Measurements from ENCODE around the gene GLIS2.

Gene GLIS2

DNA sequence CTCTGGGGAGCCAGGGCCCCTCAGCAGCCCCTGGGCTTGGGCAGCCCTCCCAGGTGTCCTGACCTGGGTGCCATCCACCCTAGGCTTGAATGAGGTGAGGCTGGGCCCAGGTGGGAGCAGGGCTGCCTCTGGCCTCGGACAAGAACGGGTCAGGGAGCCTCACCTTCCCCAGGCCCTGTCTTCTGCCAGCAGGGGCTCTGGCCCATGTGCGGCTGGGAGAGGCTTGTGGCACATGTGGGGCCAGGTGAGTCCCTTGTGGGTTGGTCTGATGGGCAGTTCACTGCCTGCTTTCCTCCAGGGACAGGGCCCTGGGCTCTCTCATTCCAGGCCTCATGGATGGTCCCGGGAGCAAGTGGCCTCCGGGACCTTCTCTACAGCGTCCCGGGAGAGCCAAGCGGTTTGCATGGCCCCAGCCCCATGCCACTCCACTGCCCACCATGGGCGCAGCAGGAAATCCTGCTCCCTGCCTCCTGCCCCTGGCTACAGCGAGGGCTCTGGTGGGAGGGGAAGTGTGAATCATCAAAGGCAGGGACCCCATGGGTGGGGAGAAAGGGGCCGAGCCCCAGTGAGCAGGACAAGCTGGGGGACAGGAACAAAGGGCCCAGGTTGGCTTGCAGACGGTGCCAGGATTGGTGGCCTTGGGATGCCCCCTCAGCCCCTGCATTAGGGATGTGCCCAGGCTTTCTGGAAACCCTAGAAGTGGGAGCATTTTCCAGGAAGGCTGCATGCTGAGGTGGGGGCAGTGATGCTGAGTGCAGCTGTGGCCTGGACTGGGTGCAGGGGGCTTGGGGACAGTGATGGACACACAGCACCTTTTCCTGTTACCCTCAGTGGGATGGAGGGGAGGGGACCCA lies 68.0 kb downstream of the GLIS2 start:
- no peak overlapping the region for H3K4me2 ChIP-seq (ENCODE audit: low read length)
- no peak overlapping the region for H3K4ac ChIP-seq (ENCODE audit: low read depth, low read length)
- no peak overlapping the region for H4K5ac ChIP-seq (ENCODE audit: low read length)
- no peak overlapping the region for H3K23ac ChIP-seq (ENCODE audit: low read length)
- no peak overlapping the region for H4K8ac ChIP-seq (ENCODE audit: low read depth, low read length)
- no peak overlapping the region for H2BK5ac ChIP-seq (ENCODE audit: low read length)
- H2BK120ac ChIP-seq (ENCODE audit: low read depth, low read length) = no peak overlapping the region
- no peak for DNase-seq
- no peak overlapping the region for H2BK15ac ChIP-seq (replicated peaks; ENCODE audit: low read depth)
- no peaks in the 10 kb centered on the region for H3K36me3 ChIP-seq (ENCODE audit: control insufficient read depth, insufficient read depth, low read length)
- H3K79me1 ChIP-seq (ENCODE audit: low read length) = no peaks in the 10 kb centered on the region
- H3K27ac ChIP-seq (ENCODE audit: low read depth, low read length) = no peak overlapping the region
- H2AK5ac ChIP-seq (ENCODE audit: low read length) = no peak overlapping the region
- H3K4me1 ChIP-seq (ENCODE audit: control insufficient read depth, low read depth, low read length) = peaks cover 4% of the 10 kb centered on the region
- no peak overlapping the region for H3K9ac ChIP-seq (ENCODE audit: low read length)
- H3K56ac ChIP-seq (ENCODE audit: low read length) = no peak overlapping the region
- H3K18ac ChIP-seq (ENCODE audit: low read length) = no peak overlapping the region
- no peak overlapping the region for H3K4me3 ChIP-seq (ENCODE audit: low read length)
- no peaks in the 10 kb centered on the region for H3K27me3 ChIP-seq (ENCODE audit: insufficient read depth, low read length, poor library complexity)
- WGBS (ENCODE audit: extremely low coverage, insufficient coverage, low lambda C conversion rate) = no CpG with 5 or more reads among the region's 12 CpGs
- no peaks in the 10 kb centered on the region for H3K79me2 ChIP-seq (ENCODE audit: control insufficient read depth, insufficient read depth, low read length)

DNA sequence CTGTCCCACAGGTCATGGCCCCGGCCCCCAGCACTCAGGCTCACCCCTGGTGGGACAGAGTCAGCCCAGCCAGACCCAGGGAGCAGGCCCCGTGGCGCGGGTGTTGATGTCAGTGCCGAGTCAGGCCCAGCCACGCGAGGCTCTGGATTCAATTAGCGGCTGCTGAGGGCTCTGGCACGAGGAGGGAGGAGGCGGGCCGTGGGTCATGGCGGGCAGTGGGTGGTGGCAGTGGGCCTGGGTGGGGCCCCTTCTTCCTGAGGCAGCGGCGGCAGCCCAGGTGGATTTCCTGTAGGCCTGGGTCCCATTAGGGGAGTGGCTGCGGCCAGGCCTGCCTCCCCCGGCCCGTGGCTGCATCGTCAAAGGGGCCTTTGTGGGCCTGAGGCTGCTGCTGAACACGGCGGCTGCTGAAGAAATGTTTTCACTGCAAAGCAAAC lies 68.7 kb downstream of the GLIS2 start:
- H2AK5ac ChIP-seq (ENCODE audit: low read length) = no peak overlapping the region
- H3K18ac ChIP-seq (ENCODE audit: low read length) = no peak overlapping the region
- no peak overlapping the region for H2BK5ac ChIP-seq (ENCODE audit: low read length)
- no CpG with 5 or more reads among the region's 20 CpGs for WGBS (ENCODE audit: extremely low coverage, insufficient coverage, low lambda C conversion rate)
- no peaks in the 10 kb centered on the region for H3K27me3 ChIP-seq (ENCODE audit: insufficient read depth, low read length, poor library complexity)
- no peak overlapping the region for H3K27ac ChIP-seq (ENCODE audit: low read depth, low read length)
- no peak overlapping the region for H2BK120ac ChIP-seq (ENCODE audit: low read depth, low read length)
- no peak overlapping the region for H3K23ac ChIP-seq (ENCODE audit: low read length)
- H4K5ac ChIP-seq (ENCODE audit: low read length) = no peak overlapping the region
- no peaks in the 10 kb centered on the region for H3K79me2 ChIP-seq (ENCODE audit: control insufficient read depth, insufficient read depth, low read length)
- H3K9ac ChIP-seq (ENCODE audit: low read length) = no peak overlapping the region
- H3K4me2 ChIP-seq (ENCODE audit: low read length) = no peak overlapping the region
- no peak overlapping the region for H4K8ac ChIP-seq (ENCODE audit: low read depth, low read length)
- H3K4me3 ChIP-seq (ENCODE audit: low read length) = no peak overlapping the region
- H3K79me1 ChIP-seq (ENCODE audit: low read length) = no peaks in the 10 kb centered on the region
- no peak overlapping the region for H3K56ac ChIP-seq (ENCODE audit: low read length)
- H3K4me1 ChIP-seq (ENCODE audit: control insufficient read depth, low read depth, low read length) = peaks cover 6% of the 10 kb centered on the region
- H3K4ac ChIP-seq (ENCODE audit: low read depth, low read length) = no peak overlapping the region
- no peak overlapping the region for H2BK15ac ChIP-seq (replicated peaks; ENCODE audit: low read depth)
- DNase-seq = no peak
- H3K36me3 ChIP-seq (ENCODE audit: control insufficient read depth, insufficient read depth, low read length) = no peaks in the 10 kb centered on the region

GRCh38 chr16:4385066-4385788 lies 69.4 kb downstream of the GLIS2 start:
- no CpG with 5 or more reads among the region's 20 CpGs for WGBS (ENCODE audit: extremely low coverage, insufficient coverage, low lambda C conversion rate)
- peaks cover 6% of the 10 kb centered on the region for H3K4me1 ChIP-seq (ENCODE audit: control insufficient read depth, low read depth, low read length)

GRCh38 chr16:4385789-4386450 lies 70.1 kb downstream of the GLIS2 start:
- Histone ChIP-seq H4K5ac (ENCODE audit: low read length) (no peak overlapping the region), H3K4me3 (ENCODE audit: low read length) (no peak overlapping the region), H3K79me1 (ENCODE audit: low read length) (no peaks in the 10 kb centered on the region), H3K4me2 (ENCODE audit: low read length) (no peak overlapping the region), H3K56ac (ENCODE audit: low read length) (no peak overlapping the region), H3K18ac (ENCODE audit: low read length) (no peak overlapping the region), H2BK120ac (ENCODE audit: low read depth, low read length) (no peak overlapping the region), H3K4me1 (ENCODE audit: control insufficient read depth, low read depth, low read length) (peaks cover 6% of the 10 kb centered on the region), H3K27ac (ENCODE audit: low read depth, low read length) (no peak overlapping the region), H3K27me3 (ENCODE audit: insufficient read depth, low read length, poor library complexity) (no peaks in the 10 kb centered on the region), H2AK5ac (ENCODE audit: low read length) (no peak overlapping the region), H3K79me2 (ENCODE audit: control insufficient read depth, insufficient read depth, low read length) (no peaks in the 10 kb centered on the region), H3K36me3 (ENCODE audit: control insufficient read depth, insufficient read depth, low read length) (no peaks in the 10 kb centered on the region), H3K23ac (ENCODE audit: low read length) (no peak overlapping the region), H4K8ac (ENCODE audit: low read depth, low read length) (no peak overlapping the region), H3K4ac (ENCODE audit: low read depth, low read length) (no peak overlapping the region), H3K9ac (ENCODE audit: low read length) (no peak overlapping the region), H2BK5ac (ENCODE audit: low read length) (no peak overlapping the region), H2BK15ac (replicated peaks; ENCODE audit: low read depth) (no peak overlapping the region)
- DNase-seq = no peak
- no CpG with 5 or more reads among the region's 11 CpGs for WGBS (ENCODE audit: extremely low coverage, insufficient coverage, low lambda C conversion rate)

More at GRCh38 chr16:4385066-4385788, 69.4 kb downstream of the GLIS2 start:
- Histone ChIP-seq H3K27ac (ENCODE audit: low read depth, low read length) (no peak overlapping the region), H3K56ac (ENCODE audit: low read length) (no peak overlapping the region), H3K23ac (ENCODE audit: low read length) (no peak overlapping the region), H3K36me3 (ENCODE audit: control insufficient read depth, insufficient read depth, low read length) (no peaks in the 10 kb centered on the region), H3K4ac (ENCODE audit: low read depth, low read length) (no peak overlapping the region), H2BK5ac (ENCODE audit: low read length) (no peak overlapping the region), H3K79me2 (ENCODE audit: control insufficient read depth, insufficient read depth, low read length) (no peaks in the 10 kb centered on the region), H4K8ac (ENCODE audit: low read depth, low read length) (no peak overlapping the region), H3K18ac (ENCODE audit: low read length) (no peak overlapping the region), H4K5ac (ENCODE audit: low read length) (no peak overlapping the region), H2BK15ac (replicated peaks; ENCODE audit: low read depth) (no peak overlapping the region), H3K4me3 (ENCODE audit: low read length) (no peak overlapping the region), H3K4me2 (ENCODE audit: low read length) (no peak overlapping the region), H3K27me3 (ENCODE audit: insufficient read depth, low read length, poor library complexity) (no peaks in the 10 kb centered on the region), H3K9ac (ENCODE audit: low read length) (no peak overlapping the region), H3K79me1 (ENCODE audit: low read length) (no peaks in the 10 kb centered on the region), H2BK120ac (ENCODE audit: low read depth, low read length) (no peak overlapping the region), H2AK5ac (ENCODE audit: low read length) (no peak overlapping the region)
- no peak for DNase-seq

DNA sequence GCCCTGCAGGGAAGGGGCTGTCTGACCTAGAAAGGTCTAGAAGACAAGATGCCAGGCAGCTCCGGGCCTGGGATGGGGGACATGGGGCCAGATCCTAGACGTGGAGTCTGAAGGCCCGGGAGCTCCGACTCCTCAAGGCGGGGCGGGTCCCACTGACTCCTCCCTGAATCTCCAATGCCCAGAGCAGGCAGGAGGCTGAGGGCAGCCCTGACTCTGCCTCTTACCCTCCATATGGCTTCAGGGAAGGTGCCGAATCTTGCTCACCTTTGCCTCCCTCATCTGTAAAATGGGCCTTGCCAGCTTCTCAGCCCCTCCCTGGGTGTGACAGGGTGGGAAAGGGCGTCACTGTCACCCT lies 70.6 kb downstream of the GLIS2 start:
- Histone ChIP-seq H2AK5ac (ENCODE audit: low read length) (no peak overlapping the region), H3K4ac (ENCODE audit: low read depth, low read length) (no peak overlapping the region), H3K27me3 (ENCODE audit: insufficient read depth, low read length, poor library complexity) (no peaks in the 10 kb centered on the region), H3K18ac (ENCODE audit: low read length) (no peak overlapping the region), H3K56ac (ENCODE audit: low read length) (no peak overlapping the region), H3K4me2 (ENCODE audit: low read length) (no peak overlapping the region), H3K36me3 (ENCODE audit: control insufficient read depth, insufficient read depth, low read length) (no peaks in the 10 kb centered on the region), H3K4me3 (ENCODE audit: low read length) (no peak overlapping the region), H3K79me2 (ENCODE audit: control insufficient read depth, insufficient read depth, low read length) (no peaks in the 10 kb centered on the region), H2BK5ac (ENCODE audit: low read length) (no peak overlapping the region), H2BK120ac (ENCODE audit: low read depth, low read length) (no peak overlapping the region), H3K79me1 (ENCODE audit: low read length) (no peaks in the 10 kb centered on the region), H4K8ac (ENCODE audit: low read depth, low read length) (no peak overlapping the region), H3K4me1 (ENCODE audit: control insufficient read depth, low read depth, low read length) (peaks cover 6% of the 10 kb centered on the region), H3K9ac (ENCODE audit: low read length) (no peak overlapping the region), H4K5ac (ENCODE audit: low read length) (no peak overlapping the region), H3K23ac (ENCODE audit: low read length) (no peak overlapping the region), H3K27ac (ENCODE audit: low read depth, low read length) (no peak overlapping the region), H2BK15ac (replicated peaks; ENCODE audit: low read depth) (no peak overlapping the region)
- no CpG with 5 or more reads among the region's 8 CpGs for WGBS (ENCODE audit: extremely low coverage, insufficient coverage, low lambda C conversion rate)
- DNase-seq = no peak

Measured in mesendoderm (in vitro differentiated cells).